T-helper 2 cell treated with Interferon-gamma antibody and Interleukin-4, amounts not matched to agents 100 ng/mL and 5 ng/mL, for 36 hours (primary cell): Measurements from ENCODE around the gene LATS2. TPM values are rescaled to one million over a fixed set of nuclear protein-coding genes. Genes with fewer than 3 reads are reported as not detected.

ENCODE experiments used
- total RNA-seq: library from RNA; stranded (reverse); gene quantifications from 2 replicates; pipeline ENCODE4 v1.2.3, GENCODE V29; 2022

Gene LATS2
- total RNA-seq, 1 donor from 2014 or later = 2.2 TPM

Other genes starting within 250 kb of the LATS2 start
- 19.9 and 21.4 TPM in 2 replicates for gene XPO4, start 158.8 kb downstream of the LATS2 start, total RNA-seq
- gene SAP18, start 78.5 kb upstream of the LATS2 start, total RNA-seq = 188 and 196 TPM in 2 replicates
- gene SKA3, start 115.0 kb upstream of the LATS2 start, total RNA-seq = 39.4 and 44.0 TPM in 2 replicates
- 19.6 and 20.9 TPM in 2 replicates for gene MRPL57, start 115.1 kb upstream of the LATS2 start, total RNA-seq